IMR-90 (cell line): Measurements from ENCODE around the gene PDZD8. TPM values are rescaled to one million over a fixed set of nuclear protein-coding genes. Genes with fewer than 3 reads are reported as not detected.

ENCODE experiments used
- ATAC-seq: fragments of 200-7000 bp; cut with Tn5 transposase; 2 replicates; pipeline ENCODE4 v1.9.1; 2020; ENCODE audit warnings: low read depth, mild to moderate bottlenecking, moderate library complexity
- BruUV-seq: library from RNA; stranded (reverse); fragments of 400-500 nt; replicated peaks from 2 replicates; lab custom pipeline; 2021; lab: Mats Ljungman, UMichigan
- CTCF ChIA-PET: fragments of 300-600 bp; formaldehyde crosslinking; extraction: SDS; loops from one replicate; lab custom pipeline; 2021; ENCODE audit warnings: antibody characterized with exemption; lab: Yijun Ruan, JAX
- POLR2A ChIA-PET: fragments of 300-600 bp; sonication (Branson Sonifier 250); formaldehyde crosslinking; loops from one replicate; lab custom pipeline; 2022; ENCODE audit warnings: antibody characterized with exemption; ENCODE audit not compliant: unreplicated experiment; lab: Charles Lee
- DNase-seq: peaks from one replicate; pipeline ENCODE4 v3.0.0; 2013
- H2AFZ ChIP-seq: replicated peaks from 2 replicates; pipeline ENCODE3; 2013; ENCODE audit warnings: low read length, mild to moderate bottlenecking; ENCODE audit not compliant: poor library complexity
- H2AK5ac ChIP-seq: 2 replicates; pipeline ENCODE4 v1.6.1; 2013; ENCODE audit warnings: low read depth, low read length, inconsistent platforms
- H2AK9ac ChIP-seq: replicated peaks from 2 replicates; pipeline ENCODE3; 2013; ENCODE audit warnings: mild to moderate bottlenecking, low read depth, low read length, moderate library complexity; ENCODE audit not compliant: poor library complexity
- H2BK120ac ChIP-seq: 2 replicates; pipeline ENCODE4 v1.6.1; 2013; ENCODE audit warnings: low read depth, low read length, inconsistent platforms
- H2BK15ac ChIP-seq: 3 replicates; pipeline ENCODE4 v1.6.1; 2013; ENCODE audit warnings: low read depth, low read length, inconsistent platforms
- H2BK20ac ChIP-seq: 2 replicates; pipeline ENCODE4 v1.6.1; 2013; ENCODE audit warnings: low read depth, mild to moderate bottlenecking, inconsistent platforms, low read length, moderate library complexity
- H2BK5ac ChIP-seq: 2 replicates; pipeline ENCODE4 v1.6.1; 2013; ENCODE audit warnings: mild to moderate bottlenecking, low read depth, low read length, inconsistent platforms; ENCODE audit not compliant: poor library complexity, severe bottlenecking
- H3K14ac ChIP-seq: replicated peaks from 2 replicates; pipeline ENCODE4 v1.6.1; 2013; ENCODE audit warnings: low read depth, low read length, inconsistent platforms
- H3K18ac ChIP-seq: 2 replicates; pipeline ENCODE4 v1.6.1; 2013; ENCODE audit warnings: low read depth, low read length, control low read depth
- H3K23ac ChIP-seq: 2 replicates; pipeline ENCODE4 v1.6.1; 2013; ENCODE audit warnings: low read depth, low read length, inconsistent platforms
- H3K27ac ChIP-seq: 2 replicates; pipeline ENCODE4 v1.5.1; 2013; ENCODE audit warnings: mild to moderate bottlenecking, control low read depth, low read length; ENCODE audit not compliant: insufficient read depth
- H3K27me3 ChIP-seq: 2 replicates; pipeline ENCODE4 v1.6.1; 2013; ENCODE audit warnings: low read length; ENCODE audit not compliant: control insufficient read depth, insufficient read depth
- H3K36me3 ChIP-seq: 2 replicates; pipeline ENCODE4 v1.6.1; 2013; ENCODE audit warnings: low read length, mixed read lengths; ENCODE audit not compliant: control insufficient read depth, insufficient read depth
- H3K4ac ChIP-seq: 2 replicates; pipeline ENCODE4 v1.6.1; 2013; ENCODE audit warnings: low read depth, low read length, inconsistent platforms
- H3K4me1 ChIP-seq: 2 replicates; pipeline ENCODE4 v1.6.1; 2013; ENCODE audit warnings: low read length, mixed read lengths; ENCODE audit not compliant: control insufficient read depth, insufficient read depth
- H3K4me2 ChIP-seq: 2 replicates; pipeline ENCODE4 v1.6.1; 2013; ENCODE audit warnings: low read depth, mild to moderate bottlenecking, control low read depth, low read length, moderate library complexity
- H3K4me3 ChIP-seq: 2 replicates; pipeline ENCODE4 v1.5.1; 2013; ENCODE audit warnings: low read depth, mild to moderate bottlenecking, control low read depth, low read length, moderate library complexity; ENCODE audit not compliant: insufficient read depth
- H3K56ac ChIP-seq: 2 replicates; pipeline ENCODE4 v1.6.1; 2013; ENCODE audit warnings: low read length, inconsistent platforms; ENCODE audit not compliant: insufficient read depth; ENCODE audit errors: extremely low read depth
- H3K79me1 ChIP-seq, 2 experiments: 2 replicates each; pipeline ENCODE4 v1.6.1; 2013; ENCODE audit warnings: low read length in 2 of 2, inconsistent platforms in 1 of 2, low read depth in 1 of 2
- H3K9ac ChIP-seq: 2 replicates; pipeline ENCODE4 v1.6.1; 2013; ENCODE audit warnings: low read depth, low read length, control low read depth
- H3K9me1 ChIP-seq: 2 replicates; pipeline ENCODE4 v1.6.1; 2013; ENCODE audit warnings: low read length, inconsistent platforms; ENCODE audit not compliant: insufficient read depth
- H3K9me3 ChIP-seq: 2 replicates; pipeline ENCODE4 v1.6.1; 2013; ENCODE audit warnings: low read length; ENCODE audit not compliant: control insufficient read depth, insufficient read depth
- H4K20me1 ChIP-seq: 2 replicates; pipeline ENCODE4 v1.6.1; 2013; ENCODE audit warnings: low read length, inconsistent platforms; ENCODE audit not compliant: insufficient read depth
- H4K5ac ChIP-seq: 2 replicates; pipeline ENCODE4 v1.6.1; 2013; ENCODE audit warnings: mild to moderate bottlenecking, low read depth, low read length, control low read depth
- H4K8ac ChIP-seq, 2 experiments: 2 replicates each; pipeline ENCODE4 v1.6.1; 2013; ENCODE audit warnings: low read depth in 2 of 2, low read length in 2 of 2, control low read depth in 1 of 2, inconsistent platforms in 1 of 2
- H4K91ac ChIP-seq: 2 replicates; pipeline ENCODE4 v1.6.1; 2013; ENCODE audit warnings: low read depth, low read length, inconsistent platforms; ENCODE audit not compliant: insufficient read depth
- CHD1 ChIP-seq: IDR thresholded peaks from 2 replicates; pipeline ENCODE4 v1.6.1; 2012; ENCODE audit warnings: low read depth, low read length, improper control_type of control experiment
- MAFK ChIP-seq: IDR thresholded peaks from 2 replicates; pipeline ENCODE4 v1.6.1; 2012; ENCODE audit warnings: low read depth, low read length, improper control_type of control experiment
- WGBS, 2 experiments: methylation state at CpG; one replicate each; pipeline versions ENCODE4 v1.1.5 to v1.1.7; 2013; ENCODE audit warnings: missing lambda C conversion rate in 2 of 2; ENCODE audit not compliant: insufficient read length in 1 of 2; ENCODE audit errors: extremely low coverage in 2 of 2; 5-methylcytosine and 5-hydroxymethylcytosine counted together
- dilution Hi-C: fragments of 300-500 bp; cut with HindIII; formaldehyde crosslinking; loops from one replicate; pipeline ENCODE4 v1.14.3; 2018; ENCODE audit warnings: low sequenced_read_pairs; ENCODE audit not compliant: unreplicated experiment
- in situ Hi-C: fragments of 300-500 bp; cut with MboI; formaldehyde crosslinking; loops from 3 replicates; pipeline ENCODE4 v1.14.3; 2019; ENCODE audit warnings: low sequenced_read_pairs, inconsistent platforms, mixed read lengths
- intact Hi-C: fragments of 100-400 bp; cut with micrococcal nuclease; formaldehyde crosslinking; loops from 2 replicates; pipeline ENCODE4 v1.10.0; 2022
- polyA plus RNA-seq, 3 experiments: library from polyadenylated mRNA; depleted of rRNA; stranded (reverse); fragments of >200 nt; gene quantifications; 2 replicates each; pipeline ENCODE4 v1.2.3, GENCODE V29; 2012; ENCODE audit warnings: low replicate concordance in 1 of 3
- total RNA-seq: library from RNA; depleted of rRNA; stranded (reverse); fragments of >200 nt; gene quantifications from 2 replicates; pipeline ENCODE4 v1.2.3, GENCODE V29; 2012

PDZD8 gene
- total and polyA plus RNA-seq, 2 of the 4 experiments (the other 2 are of a cell fraction), result 11.3 to 20.4 TPM

DNA sequence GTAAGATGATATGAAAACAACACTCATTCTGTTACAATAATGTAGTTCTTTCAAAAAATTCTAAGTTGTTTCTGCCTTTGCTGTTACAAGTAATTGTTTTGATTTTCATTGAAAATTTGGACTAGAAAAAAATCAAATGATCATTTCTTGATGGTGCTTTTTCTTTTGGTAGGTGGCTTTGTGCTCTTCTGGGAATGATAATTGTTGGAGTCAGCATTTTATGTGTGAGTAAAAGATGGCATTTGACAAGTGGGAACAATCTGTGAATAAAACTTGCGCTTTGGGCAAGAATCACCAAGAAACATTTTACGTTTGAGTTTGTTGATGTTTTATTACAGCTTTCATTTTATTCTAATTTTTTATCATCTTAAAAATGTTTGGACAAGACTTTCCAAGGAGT, 108.4 kb downstream of the PDZD8 start:
- H3K27ac ChIP-seq, result no peak overlapping the region
- no peak overlapping the region for H4K5ac ChIP-seq
- dilution Hi-C loops, result no loop called here
- DNase-seq (no peak), ATAC-seq (no peak)
- H2BK5ac ChIP-seq, result no peak overlapping the region
- H3K18ac ChIP-seq, result no peak overlapping the region
- no peaks in the 10 kb centered on the region for H3K79me1 ChIP-seq
- H2AFZ ChIP-seq, result no peak overlapping the region
- no TSS peak for BruUV-seq
- no peak overlapping the region for H2AK5ac ChIP-seq
- ChIA-PET POLR2A (interaction anchor here (0.7 kb wide), 1 partner anchor 11 kb away, joined by 3 read pairs; no protein-coding TSS in a partner anchor), CTCF (no interaction called here)
- intact Hi-C loops, result no loop called here
- H3K9me3 ChIP-seq, result no peaks in the 10 kb centered on the region
- no peak overlapping the region for H2BK20ac ChIP-seq
- no CpG with 5 or more reads among the region's 2 CpGs for WGBS, 2 experiments
- no peak overlapping the region for H4K8ac ChIP-seq
- no peaks in the 10 kb centered on the region; the same call in 1 of the 2 replicates for H3K27me3 ChIP-seq
- H3K4me2 ChIP-seq, result no peak overlapping the region
- no peaks in the 10 kb centered on the region for H3K36me3 ChIP-seq
- H3K14ac ChIP-seq, result no peak overlapping the region
- H2BK15ac ChIP-seq, result no peak overlapping the region
- no peaks in the 10 kb centered on the region; the same call in 1 of the 2 replicates for H3K9me1 ChIP-seq
- H3K56ac ChIP-seq, result no peak overlapping the region
- H3K4me1 ChIP-seq, result no peaks in the 10 kb centered on the region
- H2BK120ac ChIP-seq, result no peak overlapping the region
- H4K20me1 ChIP-seq, result no peaks in the 10 kb centered on the region
- TF ChIP-seq CHD1 (no peak), MAFK (peak; percentile 73)
- no peak overlapping the region for H3K23ac ChIP-seq
- in situ Hi-C loops, result no loop called here
- no peak overlapping the region for H4K91ac ChIP-seq
- H3K4ac ChIP-seq, result no peak overlapping the region
- H3K9ac ChIP-seq, result no peak overlapping the region
- H2AK9ac ChIP-seq, result no peak overlapping the region
- H3K4me3 ChIP-seq, result no peak overlapping the region
